Esophagus squamous epithelium (tissue), 4 donors: ENCODE data around the gene ACTMAP.

ENCODE experiments used
- POLR2A ChIP-seq, 4 donors: fragments of 450-650 bp; IDR thresholded peaks; one replicate each; pipeline ENCODE4 v1.6.1; 2017; ENCODE audit warnings: antibody characterized with exemption in 4 of 4, mild to moderate bottlenecking in 4 of 4, moderate library complexity in 3 of 4
- TF ChIP-seq, protein P1 (sequence below), 6 experiments: fragments of 450-650 bp in 4 of 6; fragments of 200-600 bp in 2 of 6; sonication (generic) in 2 of 6; IDR thresholded peaks; one replicate each; pipeline ENCODE4 v1.5.1; 2016 to 2019; ENCODE audit warnings: antibody characterized with exemption in 6 of 6, mild to moderate bottlenecking in 4 of 6, moderate library complexity in 4 of 6

DNA sequence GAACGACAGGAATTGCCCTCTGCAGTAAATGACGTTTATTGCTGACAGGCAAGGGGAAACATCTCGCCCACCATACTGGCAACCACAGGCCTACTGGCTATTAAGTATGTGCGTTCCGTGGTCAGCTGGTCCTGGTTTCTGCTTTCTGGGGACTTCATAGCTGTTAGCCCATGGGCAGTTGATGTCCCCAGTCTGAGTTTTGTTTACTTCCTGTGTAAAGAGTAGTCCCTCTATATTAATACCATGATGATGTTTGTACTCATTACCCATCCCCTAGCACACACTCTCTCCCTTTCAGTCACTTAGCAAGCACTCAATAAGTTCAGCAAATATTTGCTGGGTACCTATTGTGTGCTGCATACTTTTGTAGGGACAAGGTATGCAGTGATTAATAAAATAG is 18.6 kb upstream of the ACTMAP start:
- TF ChIP-seq, protein P1, sequence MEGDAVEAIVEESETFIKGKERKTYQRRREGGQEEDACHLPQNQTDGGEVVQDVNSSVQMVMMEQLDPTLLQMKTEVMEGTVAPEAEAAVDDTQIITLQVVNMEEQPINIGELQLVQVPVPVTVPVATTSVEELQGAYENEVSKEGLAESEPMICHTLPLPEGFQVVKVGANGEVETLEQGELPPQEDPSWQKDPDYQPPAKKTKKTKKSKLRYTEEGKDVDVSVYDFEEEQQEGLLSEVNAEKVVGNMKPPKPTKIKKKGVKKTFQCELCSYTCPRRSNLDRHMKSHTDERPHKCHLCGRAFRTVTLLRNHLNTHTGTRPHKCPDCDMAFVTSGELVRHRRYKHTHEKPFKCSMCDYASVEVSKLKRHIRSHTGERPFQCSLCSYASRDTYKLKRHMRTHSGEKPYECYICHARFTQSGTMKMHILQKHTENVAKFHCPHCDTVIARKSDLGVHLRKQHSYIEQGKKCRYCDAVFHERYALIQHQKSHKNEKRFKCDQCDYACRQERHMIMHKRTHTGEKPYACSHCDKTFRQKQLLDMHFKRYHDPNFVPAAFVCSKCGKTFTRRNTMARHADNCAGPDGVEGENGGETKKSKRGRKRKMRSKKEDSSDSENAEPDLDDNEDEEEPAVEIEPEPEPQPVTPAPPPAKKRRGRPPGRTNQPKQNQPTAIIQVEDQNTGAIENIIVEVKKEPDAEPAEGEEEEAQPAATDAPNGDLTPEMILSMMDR (IDR thresholded peaks at IDR 0.05), result no peak
- TF ChIP-seq POLR2A (IDR thresholded peaks at IDR 0.05), result no peak
